Loucy (cell line): ENCODE data around the gene TOX2.

ENCODE experiments used
- H2AFZ ChIP-seq: fragments of 200-600 bp; sonication (generic); 2 replicates; pipeline ENCODE4 v1.6.0; 2016; ENCODE audit warnings: antibody characterized with exemption, mild to moderate bottlenecking, low read length, moderate library complexity
- H3F3A ChIP-seq: fragments of 200-600 bp; 2 replicates; pipeline ENCODE4 v1.6.0; 2016; ENCODE audit warnings: antibody characterized with exemption, low read depth, mild to moderate bottlenecking
- H3K27me3 ChIP-seq: fragments of 200-600 bp; sonication (generic); 2 replicates; pipeline ENCODE4 v1.6.1; 2014; ENCODE audit warnings: low read length, mild to moderate bottlenecking; ENCODE audit not compliant: insufficient read depth, poor library complexity, severe bottlenecking
- H3K36me3 ChIP-seq: fragments of 200-600 bp; sonication (generic); 2 replicates; pipeline ENCODE4 v1.6.1; 2016; ENCODE audit warnings: low read length; ENCODE audit not compliant: insufficient read depth
- H3K4me1 ChIP-seq: fragments of 200-600 bp; sonication (generic); 2 replicates; pipeline ENCODE4 v1.5.1; 2014; ENCODE audit warnings: low read length, mild to moderate bottlenecking; ENCODE audit not compliant: insufficient read depth, poor library complexity, severe bottlenecking
- H3K4me2 ChIP-seq: fragments of 200-600 bp; sonication (generic); 2 replicates; pipeline ENCODE4 v1.6.0; 2014; ENCODE audit warnings: antibody characterized with exemption, low read length, low read depth, mild to moderate bottlenecking; ENCODE audit not compliant: poor library complexity, severe bottlenecking
- H3K4me3 ChIP-seq: fragments of 200-600 bp; sonication (generic); 2 replicates; pipeline ENCODE4 v1.5.1; 2014; ENCODE audit warnings: low read length, mild to moderate bottlenecking, mixed read lengths; ENCODE audit not compliant: poor library complexity, severe bottlenecking
- H3K79me2 ChIP-seq: fragments of 200-600 bp; sonication (generic); 2 replicates; pipeline ENCODE4 v1.6.1; 2014; ENCODE audit warnings: low read length; ENCODE audit not compliant: insufficient read depth
- H3K9ac ChIP-seq: fragments of 200-600 bp; sonication (generic); 2 replicates; pipeline ENCODE4 v1.6.0; 2014; ENCODE audit warnings: mild to moderate bottlenecking, low read depth, low read length, moderate library complexity; ENCODE audit not compliant: poor library complexity, severe bottlenecking
- H3K9me2 ChIP-seq: fragments of 200-600 bp; sonication (generic); replicated peaks from 2 replicates; pipeline ENCODE4 v1.6.1; 2016; ENCODE audit warnings: low read depth, low read length, mixed read lengths
- H3K9me3 ChIP-seq: fragments of 200-600 bp; sonication (generic); 2 replicates; pipeline ENCODE4 v1.6.1; 2014; ENCODE audit warnings: mild to moderate bottlenecking, antibody characterized with exemption, low read length, low read depth; ENCODE audit not compliant: insufficient read depth
- H4K20me1 ChIP-seq: fragments of 200-600 bp; sonication (generic); 2 replicates; pipeline ENCODE4 v1.6.0; 2014; ENCODE audit warnings: antibody characterized with exemption, low read length, mild to moderate bottlenecking; ENCODE audit not compliant: insufficient read depth, poor library complexity, severe bottlenecking
- EZH2phosphoT487 ChIP-seq: fragments of 200-600 bp; IDR thresholded peaks from 2 replicates; pipeline ENCODE4 v1.6.1; 2018; ENCODE audit warnings: antibody characterized with exemption, mild to moderate bottlenecking, moderate library complexity, borderline replicate concordance
- TF ChIP-seq, protein P1 (sequence below): fragments of 200-600 bp; sonication (generic); conservative IDR thresholded peaks from 2 replicates; pipeline ENCODE4 v1.5.1; 2014; ENCODE audit warnings: mild to moderate bottlenecking, antibody characterized with exemption, low read length

The TOX2 gene

DNA sequence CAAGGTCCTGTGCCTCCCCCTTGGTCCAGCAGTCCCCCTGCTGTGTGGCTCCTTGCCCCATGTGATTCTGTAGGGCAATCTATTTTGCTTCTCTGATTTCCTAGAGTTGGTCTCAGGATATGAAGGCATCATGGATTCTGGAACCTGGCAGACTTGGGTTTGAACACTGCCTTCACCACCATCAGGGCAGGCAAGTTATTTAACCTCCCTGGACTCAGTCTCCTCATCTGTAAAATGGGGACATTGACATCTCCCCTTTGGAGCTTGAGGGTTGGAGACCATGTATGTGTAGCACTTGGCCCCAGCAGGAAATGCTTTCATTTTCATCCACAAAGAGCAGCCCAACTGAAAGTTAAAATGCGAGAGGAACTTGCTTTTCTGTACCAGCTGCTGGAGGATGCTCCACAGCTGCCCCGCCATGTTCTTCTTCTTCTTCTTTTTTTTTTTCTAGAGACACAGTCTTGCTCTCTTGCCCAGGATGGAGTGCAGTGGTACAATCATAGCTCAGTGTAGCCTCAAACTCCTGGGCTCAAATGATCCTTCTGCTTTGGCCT lies 6.7 kb downstream of the TOX2 start:
- Histone ChIP-seq H3K9me2 (no peaks in the 10 kb centered on the region), H3K4me3 (no peak overlapping the region), H3K4me2 (no peak overlapping the region), H3K9ac (no peak overlapping the region), H4K20me1 (no peaks in the 10 kb centered on the region), H2AFZ (no peak overlapping the region), H3F3A (no peaks in the 10 kb centered on the region), H3K36me3 (no peaks in the 10 kb centered on the region), H3K9me3 (no peaks in the 10 kb centered on the region), H3K27me3 (no peaks in the 10 kb centered on the region), H3K79me2 (no peaks in the 10 kb centered on the region), H3K4me1 (peaks cover 32% of the 10 kb centered on the region)
- TF ChIP-seq, protein P1, sequence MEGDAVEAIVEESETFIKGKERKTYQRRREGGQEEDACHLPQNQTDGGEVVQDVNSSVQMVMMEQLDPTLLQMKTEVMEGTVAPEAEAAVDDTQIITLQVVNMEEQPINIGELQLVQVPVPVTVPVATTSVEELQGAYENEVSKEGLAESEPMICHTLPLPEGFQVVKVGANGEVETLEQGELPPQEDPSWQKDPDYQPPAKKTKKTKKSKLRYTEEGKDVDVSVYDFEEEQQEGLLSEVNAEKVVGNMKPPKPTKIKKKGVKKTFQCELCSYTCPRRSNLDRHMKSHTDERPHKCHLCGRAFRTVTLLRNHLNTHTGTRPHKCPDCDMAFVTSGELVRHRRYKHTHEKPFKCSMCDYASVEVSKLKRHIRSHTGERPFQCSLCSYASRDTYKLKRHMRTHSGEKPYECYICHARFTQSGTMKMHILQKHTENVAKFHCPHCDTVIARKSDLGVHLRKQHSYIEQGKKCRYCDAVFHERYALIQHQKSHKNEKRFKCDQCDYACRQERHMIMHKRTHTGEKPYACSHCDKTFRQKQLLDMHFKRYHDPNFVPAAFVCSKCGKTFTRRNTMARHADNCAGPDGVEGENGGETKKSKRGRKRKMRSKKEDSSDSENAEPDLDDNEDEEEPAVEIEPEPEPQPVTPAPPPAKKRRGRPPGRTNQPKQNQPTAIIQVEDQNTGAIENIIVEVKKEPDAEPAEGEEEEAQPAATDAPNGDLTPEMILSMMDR: no peak
- TF ChIP-seq EZH2phosphoT487: no peak

DNA sequence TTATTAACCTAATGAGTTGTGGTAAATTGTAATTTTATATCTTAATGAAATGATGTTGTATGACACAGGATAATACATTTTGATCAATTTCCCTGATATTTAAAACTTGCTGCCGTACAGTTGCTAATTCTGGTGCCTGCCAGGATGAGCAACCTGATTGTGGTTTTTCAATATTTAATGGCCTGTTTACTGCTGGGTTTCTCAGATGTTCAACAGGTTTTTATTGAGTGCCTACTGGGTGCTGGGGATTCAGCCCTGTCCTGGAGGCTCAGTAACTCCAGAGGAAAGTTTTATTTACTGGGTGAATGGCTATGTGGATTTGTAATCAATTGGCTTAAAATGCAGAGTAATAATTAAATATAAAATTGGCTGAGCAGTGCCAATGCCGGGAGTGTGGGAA lies 8.0 kb downstream of the TOX2 start:
- H3K9me2 ChIP-seq: no peaks in the 10 kb centered on the region
- H3K4me2 ChIP-seq: no peak overlapping the region
- H3K4me1 ChIP-seq: peaks cover 41% of the 10 kb centered on the region
- H3K4me3 ChIP-seq: no peak overlapping the region
- no peaks in the 10 kb centered on the region for H3K27me3 ChIP-seq
- no peak for TF ChIP-seq EZH2phosphoT487
- TF ChIP-seq, protein P1: no peak
- H3K79me2 ChIP-seq: no peaks in the 10 kb centered on the region
- no peaks in the 10 kb centered on the region for H3F3A ChIP-seq
- no peak overlapping the region for H2AFZ ChIP-seq
- no peaks in the 10 kb centered on the region for H3K9me3 ChIP-seq
- no peaks in the 10 kb centered on the region for H3K36me3 ChIP-seq
- no peaks in the 10 kb centered on the region for H4K20me1 ChIP-seq
- no peak overlapping the region for H3K9ac ChIP-seq

DNA sequence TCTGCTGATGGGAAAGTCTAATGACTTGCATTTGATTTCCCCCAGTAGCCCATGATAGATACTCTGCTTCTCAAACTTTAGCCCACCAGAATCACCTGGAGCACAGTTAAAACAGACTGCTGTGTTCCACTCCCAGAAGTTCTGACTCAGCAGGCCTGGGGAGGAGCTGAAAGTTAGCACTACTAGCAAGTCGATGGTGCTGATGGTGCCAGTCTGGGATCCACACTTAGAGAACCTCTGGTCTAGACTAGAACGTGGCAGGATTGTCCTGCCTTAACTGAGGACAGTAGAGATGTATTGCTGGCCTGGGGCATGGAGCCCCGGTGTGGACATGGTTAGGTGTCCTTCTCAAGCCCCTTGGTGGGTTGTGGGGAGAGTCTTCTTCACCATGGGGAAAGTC lies 8.7 kb downstream of the TOX2 start:
- Histone ChIP-seq H3K4me1 (peaks cover 41% of the 10 kb centered on the region), H3K9me2 (no peaks in the 10 kb centered on the region), H3F3A (no peaks in the 10 kb centered on the region), H3K9me3 (no peaks in the 10 kb centered on the region), H3K4me2 (no peak overlapping the region), H2AFZ (no peak overlapping the region), H3K9ac (no peak overlapping the region), H3K4me3 (no peak overlapping the region), H3K36me3 (no peaks in the 10 kb centered on the region), H3K27me3 (no peaks in the 10 kb centered on the region), H3K79me2 (no peaks in the 10 kb centered on the region), H4K20me1 (no peaks in the 10 kb centered on the region)
- TF ChIP-seq, protein P1: no peak
- TF ChIP-seq EZH2phosphoT487: no peak
